ENCODE data around the gene NOTCH1. TPM values are rescaled to one million over a fixed set of nuclear protein-coding genes. Genes with fewer than 3 reads are reported as not detected.

The NOTCH1 gene
- total and polyA plus RNA-seq, 2 of the 8 experiments (the other 6 are each of a cell fraction or from before 2014, with no cell fraction given): 6.9 to 55.6 TPM

DNA sequence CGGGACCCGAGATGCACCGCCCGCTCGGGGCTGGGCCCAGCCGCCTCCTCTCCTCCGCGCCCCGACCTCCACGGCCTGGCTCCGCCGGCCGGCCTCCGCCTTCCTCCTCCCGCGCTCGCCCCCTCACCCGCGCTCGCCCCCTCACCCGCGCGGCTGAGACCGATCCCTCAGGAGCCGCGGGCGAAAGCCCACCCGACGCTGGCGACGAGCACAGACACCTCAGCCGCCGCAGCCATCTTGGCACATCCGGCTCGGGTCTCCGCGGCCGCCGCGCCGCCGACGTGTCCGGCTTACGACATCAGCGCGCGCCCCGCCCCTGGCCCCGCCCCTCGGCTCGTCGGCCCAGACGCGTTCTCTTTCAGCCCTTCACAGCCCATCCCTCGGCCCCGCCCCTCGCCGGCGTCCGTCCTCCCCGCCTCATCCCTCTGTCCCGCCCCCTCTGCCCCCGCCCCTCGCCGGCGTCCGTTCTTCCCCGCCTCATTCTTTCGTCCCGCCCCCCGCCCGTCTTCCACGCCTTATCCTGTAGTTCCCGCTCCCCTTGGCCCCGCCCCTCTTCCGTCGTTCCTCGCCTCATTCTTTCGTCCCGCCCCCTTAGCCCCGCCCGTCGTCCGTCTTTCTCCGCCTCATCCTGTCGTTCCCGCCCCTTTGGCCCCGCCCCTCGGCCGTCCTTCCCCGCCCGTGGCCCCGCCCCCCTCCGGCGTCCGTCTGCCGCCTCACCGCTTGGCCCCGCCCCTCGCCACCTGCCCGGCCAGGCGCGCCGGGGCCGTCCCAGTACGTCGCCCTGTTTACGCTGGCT is 62.9 kb downstream of the NOTCH1 start, which contains the start of gene SEC16A:
Gene SEC16A, minus strand, starts transcription at position 248 of the 796 bp plus-strand sequence. CDS start 5,425 bp downstream, outside the sequence.
- ChIA-PET POLR2A (ENCODE audit: partially characterized antibody) (no interaction called here), CTCF (ENCODE audit: partially characterized antibody) (interaction anchor here (8.7 to 8.9 kb wide), 3 partner anchors 143 to 158 kb away, joined by 82 to 253 read pairs (median 237); no protein-coding TSS in a partner anchor)
- no peak for FAIRE-seq
- TF ChIP-seq PHF8 (conservative IDR thresholded peaks at IDR 0.05; ENCODE audit: low read depth, low read length): peak; percentile 90
- TF ChIP-seq POLR2AphosphoS5 (IDR thresholded peaks at IDR 0.05; ENCODE audit: low read depth, low read length): peak; percentile 86; the same call in 1 of the 2 replicates
- no peak for TF ChIP-seq ZNF274 (IDR thresholded peaks at IDR 0.05; ENCODE audit: borderline replicate concordance, extremely low read depth, low read length)
- 0 out of 2 replicates have a peak, but pooled peaks have one; percentile 26 for TF ChIP-seq CEBPB (IDR thresholded peaks at IDR 0.05; ENCODE audit: low read depth, low read length)
- TF ChIP-seq, protein P1, sequence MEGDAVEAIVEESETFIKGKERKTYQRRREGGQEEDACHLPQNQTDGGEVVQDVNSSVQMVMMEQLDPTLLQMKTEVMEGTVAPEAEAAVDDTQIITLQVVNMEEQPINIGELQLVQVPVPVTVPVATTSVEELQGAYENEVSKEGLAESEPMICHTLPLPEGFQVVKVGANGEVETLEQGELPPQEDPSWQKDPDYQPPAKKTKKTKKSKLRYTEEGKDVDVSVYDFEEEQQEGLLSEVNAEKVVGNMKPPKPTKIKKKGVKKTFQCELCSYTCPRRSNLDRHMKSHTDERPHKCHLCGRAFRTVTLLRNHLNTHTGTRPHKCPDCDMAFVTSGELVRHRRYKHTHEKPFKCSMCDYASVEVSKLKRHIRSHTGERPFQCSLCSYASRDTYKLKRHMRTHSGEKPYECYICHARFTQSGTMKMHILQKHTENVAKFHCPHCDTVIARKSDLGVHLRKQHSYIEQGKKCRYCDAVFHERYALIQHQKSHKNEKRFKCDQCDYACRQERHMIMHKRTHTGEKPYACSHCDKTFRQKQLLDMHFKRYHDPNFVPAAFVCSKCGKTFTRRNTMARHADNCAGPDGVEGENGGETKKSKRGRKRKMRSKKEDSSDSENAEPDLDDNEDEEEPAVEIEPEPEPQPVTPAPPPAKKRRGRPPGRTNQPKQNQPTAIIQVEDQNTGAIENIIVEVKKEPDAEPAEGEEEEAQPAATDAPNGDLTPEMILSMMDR (IDR thresholded peaks at IDR 0.05; ENCODE audit: control extremely low read depth in 1 of 3, insufficient read depth in 1 of 3, low read depth in 1 of 3, low read length in 3 of 3): no peak
- no peak for TF ChIP-seq CBX5 (IDR thresholded peaks at IDR 0.05; ENCODE audit: low read depth, low read length)
- TF ChIP-seq TAF1 (IDR thresholded peaks at IDR 0.05; ENCODE audit: low read depth, low read length): peak; percentile 92
- TF ChIP-seq SP4 (IDR thresholded peaks at IDR 0.05; ENCODE audit: low read length): peak; percentile 69; the same call in 1 of the 2 replicates
- peak; percentile 95 for TF ChIP-seq YY1 (IDR thresholded peaks at IDR 0.05; ENCODE audit: low read depth, low read length)

More for the DNA sequence above, 62.9 kb downstream of the NOTCH1 start, which contains the start of gene SEC16A:
- Histone ChIP-seq H3K4me1 (replicated peaks in 1 of 4; ENCODE audit: control insufficient read depth in 3 of 4, insufficient read depth in 4 of 4, low read length in 3 of 4) (peaks cover 2 to 13% (median 3%) of the 10 kb centered on the region in 4 experiments), H3K9me3 (ENCODE audit: insufficient read depth in 2 of 2, low read depth in 1 of 2, low read length in 1 of 2) (no peaks in the 10 kb centered on the region), H2BK5ac (ENCODE audit: low read depth, low read length) (peak within 1 kb of the TSS; percentile 97), H3K4me2 (ENCODE audit: insufficient read depth in 1 of 2, low read depth in 2 of 2, low read length in 2 of 2) (peak within 1 kb of the TSS; percentile 91 to 95), H2AFZ (ENCODE audit: low read length) (peak within 1 kb of the TSS; percentile 90; the same call in 1 of the 2 replicates), H3K79me1 (ENCODE audit: low read depth, low read length) (no peaks in the 10 kb centered on the region; the same call in none of the 2 replicates), H4K8ac (ENCODE audit: extremely low read depth, insufficient read depth, low read length) (peak within 1 kb of the TSS; percentile 99), H2BK120ac (replicated peaks; ENCODE audit: low read depth, low read length) (peak within 1 kb of the TSS; percentile 93), H3K18ac (ENCODE audit: extremely low read depth, low read length) (peak within 1 kb of the TSS; percentile 84), H3K23me2 (ENCODE audit: low read depth, low read length) (peaks cover 9% of the 10 kb centered on the region; the same call in 1 of the 2 replicates), H3K27ac (ENCODE audit: low read depth, low read length) (peak within 1 kb of the TSS; percentile 100), H3K27me3 (replicated peaks in 1 of 4; ENCODE audit: control insufficient read depth in 3 of 4, extremely low read depth in 1 of 4, insufficient read depth in 3 of 4, low read length in 3 of 4) (no peaks in the 10 kb centered on the region), H3K36me3 (ENCODE audit: control insufficient read depth in 2 of 4, insufficient read depth in 4 of 4, low read length in 3 of 4) (no peaks in the 10 kb centered on the region; a peak in 1 of 8 replicates), H3K4me3 (ENCODE audit: extremely low read depth in 1 of 4, insufficient read depth in 2 of 4, low read depth in 3 of 4, low read length in 4 of 4) (peak within 1 kb of the TSS; percentile 75 to 98 (median 86)), H3K4ac (replicated peaks; ENCODE audit: insufficient read length, low read depth, low read length) (peak within 1 kb of the TSS; percentile 100), H3K14ac (ENCODE audit: insufficient read length) (no peak within 1 kb of the TSS), H2BK20ac (ENCODE audit: low read length) (no peak within 1 kb of the TSS), H4K20me1 (replicated peaks in 1 of 2; ENCODE audit: control insufficient read depth in 1 of 2, insufficient read depth in 2 of 2, low read length in 2 of 2) (peaks cover 10 to 21% of the 10 kb centered on the region in 2 experiments), H4K5ac (ENCODE audit: insufficient read length, low read depth, low read length) (peak within 1 kb of the TSS; percentile 99), H3K9ac (replicated peaks in 1 of 4; ENCODE audit: extremely low read depth in 1 of 4, low read depth in 3 of 4, low read length in 3 of 4) (peak within 1 kb of the TSS; percentile 95 to 99 (median 96)), H2BK12ac (ENCODE audit: low read depth, low read length) (peak within 1 kb of the TSS; percentile 44; the same call in 1 of the 2 replicates), H2AK5ac (ENCODE audit: low read depth, low read length) (0 out of 2 replicates have a peak within 1 kb of the TSS, but pooled peaks have one; percentile 40), H2BK15ac (ENCODE audit: low read length) (peak within 1 kb of the TSS; percentile 100), H3K56ac (replicated peaks; ENCODE audit: insufficient read length, low read depth, low read length) (peak within 1 kb of the TSS; percentile 100), H3K23ac (ENCODE audit: insufficient read length) (no peak within 1 kb of the TSS), H4K91ac (replicated peaks; ENCODE audit: insufficient read length, low read length) (peak within 1 kb of the TSS; percentile 98), H3K79me2 (ENCODE audit: control insufficient read depth in 1 of 2, insufficient read depth in 2 of 2, low read length in 2 of 2) (peaks cover 21 to 42% of the 10 kb centered on the region in 2 experiments)
- peak; percentile 97 to 99 for DNase-seq (ENCODE audit: low read depth in 1 of 2, low spot score in 2 of 2)
- WGBS, 2 experiments (ENCODE audit: extremely low coverage in 1 of 2, insufficient coverage in 1 of 2, insufficient read length in 1 of 2, insufficient replicate concordance in 2 of 2, low coverage in 1 of 2, low lambda C conversion rate in 2 of 2, missing lambda C conversion rate in 1 of 2): 2% methylated on average over 27 of the region's 109 CpGs; no CpG with 5 or more reads in 1 of the 2 experiments
